Cardiac muscle cell (in vitro differentiated cells and primary cell): ENCODE measurements around the gene RWDD2A. TPM values are rescaled to one million over a fixed set of nuclear protein-coding genes. Genes with fewer than 3 reads are reported as not detected.

Experiments
- DNase-seq, 2 donors: peaks; one replicate each; pipeline versions ENCODE4 v3.0.0 to v3.0.0-alpha.2; 2010 to 2017; ENCODE audit warnings: low read depth in 1 of 2, low spot score in 1 of 2
- H3K27ac ChIP-seq: fragments of 200-600 bp; sonication (generic); 2 replicates; pipeline ENCODE4 v1.5.1; 2016
- H3K27me3 ChIP-seq: fragments of 200-600 bp; sonication (generic); 2 replicates; pipeline ENCODE4 v1.6.0; 2016; ENCODE audit warnings: control low read depth
- H3K36me3 ChIP-seq: fragments of 200-600 bp; sonication (generic); 2 replicates; pipeline ENCODE4 v1.5.1; 2016; ENCODE audit warnings: control low read depth
- H3K4me1 ChIP-seq: fragments of 200-600 bp; sonication (generic); 2 replicates; pipeline ENCODE4 v1.8.1; 2017; ENCODE audit warnings: low read depth, mild to moderate bottlenecking, mixed run types
- H3K4me3 ChIP-seq: fragments of 200-600 bp; sonication (generic); 2 replicates; pipeline ENCODE4 v1.5.1; 2016; ENCODE audit warnings: mild to moderate bottlenecking
- H3K9me3 ChIP-seq: fragments of 200-600 bp; sonication (generic); 2 replicates; pipeline ENCODE4 v1.5.1; 2017; ENCODE audit warnings: low read depth, mild to moderate bottlenecking, control low read depth
- polyA plus RNA-seq: library from polyadenylated mRNA; unstranded; fragments of >200 nt; fragmentation: Nextera tagmentation; extraction: Ambion mirVana; gene quantifications from 2 replicates; pipeline ENCODE4 v1.2.1, GENCODE V29; 2016
- total RNA-seq: library from RNA; depleted of rRNA; stranded (reverse); fragments of >200 nt; gene quantifications from 2 replicates; pipeline ENCODE4 v1.2.3, GENCODE V29; 2016
- TF ChIP-seq, protein P1 (sequence below): IDR thresholded peaks from 2 replicates; pipeline ENCODE4 v1.5.1; 2012; ENCODE audit warnings: low read depth, mild to moderate bottlenecking, low read length

The RWDD2A gene
- 5.6 and 5.9 TPM in 2 replicates for total RNA-seq
- 11.0 and 13.5 TPM in 2 replicates for polyA plus RNA-seq

DNA sequence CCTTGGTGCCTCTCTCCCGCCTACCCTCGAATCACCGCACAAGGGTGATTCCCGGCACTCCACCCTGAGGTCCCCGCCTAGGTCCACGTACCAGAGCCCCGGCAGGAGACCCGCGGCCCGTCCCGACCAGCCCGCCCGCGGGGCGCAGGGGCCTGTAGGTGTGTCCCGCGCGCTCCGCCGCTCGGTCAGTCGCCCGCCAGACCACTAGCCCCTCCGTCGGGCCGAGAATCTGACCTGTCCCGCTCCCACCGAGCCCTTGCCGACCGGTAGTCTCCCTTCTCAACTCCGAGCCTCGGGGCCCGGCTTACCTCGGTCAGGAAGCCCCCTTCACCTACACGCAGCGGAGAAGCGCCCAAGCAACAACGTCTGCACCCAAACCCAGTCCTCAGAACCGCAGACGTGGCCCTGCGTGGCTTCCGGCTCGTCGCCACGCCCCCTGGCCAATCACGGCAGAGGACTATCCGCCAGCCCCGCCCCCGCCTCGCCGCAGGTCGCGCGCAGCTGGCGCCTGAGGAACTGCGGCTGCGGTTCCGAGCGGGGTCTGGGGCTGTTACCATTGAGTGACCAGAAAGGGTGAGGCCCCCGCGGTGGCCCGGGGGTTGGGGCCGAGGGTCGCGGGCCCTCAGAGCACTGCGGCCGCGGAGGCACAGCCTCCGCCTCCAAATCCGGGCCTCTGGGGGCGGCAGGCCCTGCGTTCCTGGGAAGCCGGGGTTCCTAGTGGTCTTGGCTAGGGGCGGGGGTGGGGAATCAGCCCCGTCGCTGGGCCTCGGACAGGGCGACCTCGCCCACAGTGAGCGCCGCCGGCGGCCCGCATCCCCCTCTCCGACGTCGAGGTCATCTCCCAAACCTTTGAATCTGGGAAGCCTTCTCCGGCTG lies at the start of gene RWDD2A, which contains the start of gene PGM3:
TSS of gene RWDD2A (plus strand) at position 487 of the 876 bp plus-strand sequence. CDS start 1,095 bp downstream, outside the sequence.
TSS of gene PGM3 (minus strand) at position 395 of the 876 bp plus-strand sequence. CDS start 2,253 bp downstream, outside the sequence.
- no peaks in the 10 kb centered on the region for H3K27me3 ChIP-seq
- TF ChIP-seq, protein P1, sequence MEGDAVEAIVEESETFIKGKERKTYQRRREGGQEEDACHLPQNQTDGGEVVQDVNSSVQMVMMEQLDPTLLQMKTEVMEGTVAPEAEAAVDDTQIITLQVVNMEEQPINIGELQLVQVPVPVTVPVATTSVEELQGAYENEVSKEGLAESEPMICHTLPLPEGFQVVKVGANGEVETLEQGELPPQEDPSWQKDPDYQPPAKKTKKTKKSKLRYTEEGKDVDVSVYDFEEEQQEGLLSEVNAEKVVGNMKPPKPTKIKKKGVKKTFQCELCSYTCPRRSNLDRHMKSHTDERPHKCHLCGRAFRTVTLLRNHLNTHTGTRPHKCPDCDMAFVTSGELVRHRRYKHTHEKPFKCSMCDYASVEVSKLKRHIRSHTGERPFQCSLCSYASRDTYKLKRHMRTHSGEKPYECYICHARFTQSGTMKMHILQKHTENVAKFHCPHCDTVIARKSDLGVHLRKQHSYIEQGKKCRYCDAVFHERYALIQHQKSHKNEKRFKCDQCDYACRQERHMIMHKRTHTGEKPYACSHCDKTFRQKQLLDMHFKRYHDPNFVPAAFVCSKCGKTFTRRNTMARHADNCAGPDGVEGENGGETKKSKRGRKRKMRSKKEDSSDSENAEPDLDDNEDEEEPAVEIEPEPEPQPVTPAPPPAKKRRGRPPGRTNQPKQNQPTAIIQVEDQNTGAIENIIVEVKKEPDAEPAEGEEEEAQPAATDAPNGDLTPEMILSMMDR: no peak
- peak within 1 kb of the TSS; percentile 92 for H3K27ac ChIP-seq
- H3K36me3 ChIP-seq: peaks cover 44% of the 10 kb centered on the region
- peak; percentile 89 to 94 for DNase-seq
- peaks cover 11% of the 10 kb centered on the region for H3K4me1 ChIP-seq
- no peaks in the 10 kb centered on the region for H3K9me3 ChIP-seq
- H3K4me3 ChIP-seq: peak within 1 kb of the TSS; percentile 93

DNA sequence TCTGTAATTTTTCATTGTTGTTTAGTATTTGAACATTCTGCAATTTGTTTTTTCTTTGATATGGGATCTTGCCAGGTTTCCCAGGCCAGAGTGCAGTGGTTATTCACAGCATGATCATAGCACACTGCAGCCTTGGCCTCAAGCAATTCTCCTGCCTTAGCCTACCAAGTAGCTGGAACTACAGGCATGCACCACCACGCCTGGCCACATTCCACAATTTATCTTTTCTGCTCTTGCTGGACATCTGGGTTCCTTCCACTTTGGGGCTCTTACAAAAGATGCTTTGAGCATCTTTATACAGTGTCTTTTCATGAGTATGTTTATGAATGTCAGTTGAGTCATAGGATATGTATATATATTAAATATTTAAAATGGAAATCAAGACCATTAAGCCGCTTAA lies 42.0 kb upstream of the RWDD2A start:
- no peaks in the 10 kb centered on the region for H3K27me3 ChIP-seq
- TF ChIP-seq, protein P1: no peak

DNA sequence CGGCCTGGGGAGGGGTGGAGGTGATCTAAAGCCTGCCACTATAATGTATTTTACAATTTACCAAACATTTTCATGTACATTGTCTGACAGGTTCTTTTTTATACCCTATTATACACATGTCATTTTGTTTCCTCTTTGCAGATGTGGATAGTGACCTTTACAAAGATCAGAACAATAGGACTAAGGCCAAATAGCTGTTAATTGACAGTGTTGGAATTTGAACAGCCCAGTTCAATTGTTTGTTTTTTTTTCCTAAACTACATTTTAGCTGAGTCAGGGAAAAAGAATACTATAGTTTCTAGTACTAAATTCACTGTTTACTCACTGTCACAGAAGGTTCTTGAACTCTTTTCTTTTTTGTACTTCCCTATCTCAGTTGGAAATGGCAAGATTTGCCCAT lies 40.2 kb upstream of the RWDD2A start:
- peaks cover 19% of the 10 kb centered on the region for H3K36me3 ChIP-seq
- H3K27me3 ChIP-seq: no peaks in the 10 kb centered on the region
- TF ChIP-seq, protein P1: no peak
- H3K4me1 ChIP-seq: peaks cover 35% of the 10 kb centered on the region
- DNase-seq: no peak
- H3K9me3 ChIP-seq: no peaks in the 10 kb centered on the region
- H3K4me3 ChIP-seq: no peak overlapping the region
- no peak overlapping the region for H3K27ac ChIP-seq

More for the DNA sequence above, 42.0 kb upstream of the RWDD2A start:
- no peaks in the 10 kb centered on the region for H3K9me3 ChIP-seq
- H3K4me3 ChIP-seq: no peak overlapping the region
- H3K4me1 ChIP-seq: peaks cover 26% of the 10 kb centered on the region
- DNase-seq: peak in 1 of 2 donors; percentile 6
- H3K36me3 ChIP-seq: peaks cover 25% of the 10 kb centered on the region
- no peak overlapping the region for H3K27ac ChIP-seq

- TF ChIP-seq, protein P1: no peak
- no peaks in the 10 kb centered on the region for H3K27me3 ChIP-seq
- peaks cover 35% of the 10 kb centered on the region for H3K4me1 ChIP-seq
- no peak overlapping the region for H3K4me3 ChIP-seq
- peaks cover 18% of the 10 kb centered on the region for H3K36me3 ChIP-seq
- peak in 1 of 2 donors; percentile 21 for DNase-seq
- peak overlapping the region; percentile 84 for H3K27ac ChIP-seq
- H3K9me3 ChIP-seq: no peaks in the 10 kb centered on the region
Observed at GRCh38 chr6:83153883-83154521, 39.2 kb upstream of the RWDD2A start.

- DNase-seq: peak in 1 of 2 donors; percentile 59
- peaks cover 38% of the 10 kb centered on the region for H3K4me1 ChIP-seq
- H3K36me3 ChIP-seq: peaks cover 18% of the 10 kb centered on the region
- TF ChIP-seq, protein P1: no peak
- no peaks in the 10 kb centered on the region for H3K9me3 ChIP-seq
- no peak overlapping the region for H3K4me3 ChIP-seq
- peak overlapping the region; percentile 84 for H3K27ac ChIP-seq
- H3K27me3 ChIP-seq: no peaks in the 10 kb centered on the region
Observed at GRCh38 chr6:83155794-83156193, 37.4 kb upstream of the RWDD2A start.
